Mesodermal cell (in vitro differentiated cells): ENCODE data around the gene EXTL1.

Source experiments
- H3K27ac ChIP-seq: 2 replicates; pipeline ENCODE4 v1.7.0; 2013; ENCODE audit warnings: mild to moderate bottlenecking, low read depth, low read length, moderate library complexity; ENCODE audit not compliant: severe bottlenecking
- H3K36me3 ChIP-seq: 2 replicates; pipeline ENCODE4 v1.7.1; 2013; ENCODE audit warnings: mild to moderate bottlenecking, low read length, moderate library complexity; ENCODE audit not compliant: control insufficient read depth, insufficient read depth
- H3K4me1 ChIP-seq: one replicate; pipeline ENCODE4 v1.7.1; 2013; ENCODE audit warnings: mild to moderate bottlenecking, low read length; ENCODE audit not compliant: insufficient read depth, control insufficient read depth, poor library complexity, severe bottlenecking
- H3K4me3 ChIP-seq: 2 replicates; pipeline ENCODE4 v1.7.0; 2013; ENCODE audit warnings: low read length, control low read depth, mild to moderate bottlenecking; ENCODE audit not compliant: insufficient read depth, poor library complexity, severe bottlenecking; ENCODE audit errors: extremely low read depth
- H3K9me3 ChIP-seq: 2 replicates; pipeline ENCODE4 v1.7.1; 2013; ENCODE audit warnings: mild to moderate bottlenecking, low read length, moderate library complexity; ENCODE audit not compliant: control insufficient read depth
- WGBS, 2 experiments: methylation state at CpG; one replicate each; pipeline ENCODE4 v1.1.5; 2013; ENCODE audit warnings: missing lambda C conversion rate in 2 of 2; ENCODE audit not compliant: insufficient coverage in 2 of 2; 5-methylcytosine and 5-hydroxymethylcytosine counted together

EXTL1 gene

DNA sequence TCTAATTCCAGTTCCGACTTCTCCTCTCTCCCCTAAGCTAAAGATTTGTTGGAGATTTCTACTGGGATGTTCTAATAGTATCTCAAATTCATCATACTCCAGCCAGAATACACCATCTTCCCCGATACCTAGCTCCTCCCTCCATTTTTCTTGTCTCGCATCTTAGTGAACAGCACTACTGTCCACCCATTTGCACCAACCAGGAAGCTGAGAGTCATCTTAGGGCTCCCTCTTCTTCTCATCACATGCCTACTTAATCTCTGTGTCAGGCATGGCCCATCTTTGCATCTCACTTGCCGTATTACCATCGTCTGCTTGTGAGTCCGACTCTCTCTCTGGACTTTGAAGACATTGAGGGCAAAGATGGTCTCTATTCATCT, 49.4 kb downstream of the EXTL1 start:
- Histone ChIP-seq H3K4me3 (no peak overlapping the region), H3K27ac (no peak overlapping the region), H3K36me3 (no peaks in the 10 kb centered on the region), H3K9me3 (no peaks in the 10 kb centered on the region), H3K4me1 (peaks cover 12% of the 10 kb centered on the region)
- 95 to 99% methylated on average over 5 of the region's 6 CpGs for WGBS, 2 experiments

GRCh38 chr1:26072305-26072704, 50.7 kb downstream of the EXTL1 start:
- Histone ChIP-seq H3K9me3 (no peaks in the 10 kb centered on the region), H3K4me1 (peaks cover 7% of the 10 kb centered on the region), H3K27ac (no peak overlapping the region), H3K4me3 (no peak overlapping the region), H3K36me3 (no peaks in the 10 kb centered on the region)
- WGBS, 2 experiments = 79 to 95% methylated on average over 4 to 6 of the region's 6 CpGs

- H3K4me3 ChIP-seq = no peak overlapping the region
- WGBS, 2 experiments = 100% methylated on average over 1 to 3 of the region's 3 CpGs
- no peak overlapping the region for H3K27ac ChIP-seq
Observed at GRCh38 chr1:26075421-26076144, 54.0 kb downstream of the EXTL1 start.

DNA sequence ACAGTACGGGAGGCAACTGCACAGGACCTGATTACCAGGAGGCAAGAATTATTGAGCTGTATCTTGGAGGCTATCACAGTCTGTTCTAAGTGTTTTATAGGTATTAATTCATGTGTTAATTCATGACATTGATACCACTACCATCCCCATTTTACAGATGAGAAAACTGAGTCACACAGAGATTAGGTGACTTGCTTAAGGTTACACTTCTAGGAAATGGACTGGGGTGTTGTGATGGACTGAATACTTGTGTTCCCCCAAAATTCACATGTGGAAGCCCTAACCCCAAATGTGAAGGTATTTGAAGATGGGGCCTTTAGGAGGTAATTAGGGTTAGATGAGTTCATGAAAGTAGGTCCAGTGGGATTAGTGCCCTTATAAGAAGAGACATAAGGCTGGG, 55.9 kb downstream of the EXTL1 start:
- H3K9me3 ChIP-seq = no peaks in the 10 kb centered on the region
- no peaks in the 10 kb centered on the region for H3K36me3 ChIP-seq
- H3K4me3 ChIP-seq = no peak overlapping the region
- H3K4me1 ChIP-seq = no peaks in the 10 kb centered on the region
- H3K27ac ChIP-seq = no peak overlapping the region
- no CpG with 5 or more reads among the region's 1 CpG for WGBS, 2 experiments

More at GRCh38 chr1:26075421-26076144, 54.0 kb downstream of the EXTL1 start:
- Histone ChIP-seq H3K9me3 (no peaks in the 10 kb centered on the region), H3K4me1 (no peaks in the 10 kb centered on the region), H3K36me3 (no peaks in the 10 kb centered on the region)

GRCh38 chr1:26078286-26079177, 57.0 kb downstream of the EXTL1 start:
- Histone ChIP-seq H3K27ac (no peak overlapping the region), H3K4me1 (no peaks in the 10 kb centered on the region), H3K4me3 (no peak overlapping the region), H3K36me3 (no peaks in the 10 kb centered on the region), H3K9me3 (no peaks in the 10 kb centered on the region)
- WGBS, 2 experiments = 74 to 90% methylated on average over 4 to 6 of the region's 8 CpGs

GRCh38 chr1:26079178-26079563, 57.6 kb downstream of the EXTL1 start:
- 74 to 78% methylated on average over 5 to 6 of the region's 7 CpGs for WGBS, 2 experiments
- H3K36me3 ChIP-seq = no peaks in the 10 kb centered on the region
- no peak overlapping the region for H3K4me3 ChIP-seq
- no peak overlapping the region for H3K27ac ChIP-seq
- H3K9me3 ChIP-seq = no peaks in the 10 kb centered on the region
- no peaks in the 10 kb centered on the region for H3K4me1 ChIP-seq

GRCh38 chr1:26079960-26080814, 58.6 kb downstream of the EXTL1 start:
- no peaks in the 10 kb centered on the region for H3K36me3 ChIP-seq
- H3K4me1 ChIP-seq = no peaks in the 10 kb centered on the region
- no peaks in the 10 kb centered on the region for H3K9me3 ChIP-seq
- H3K4me3 ChIP-seq = no peak overlapping the region
- no peak overlapping the region for H3K27ac ChIP-seq
- WGBS, 2 experiments = 93 to 100% methylated on average over 1 to 3 of the region's 9 CpGs

GRCh38 chr1:26081267-26082019, 59.9 kb downstream of the EXTL1 start:
- Histone ChIP-seq H3K36me3 (no peaks in the 10 kb centered on the region), H3K4me3 (no peak overlapping the region), H3K9me3 (no peaks in the 10 kb centered on the region), H3K4me1 (no peaks in the 10 kb centered on the region), H3K27ac (no peak overlapping the region)
- 84 to 100% methylated on average over 4 to 5 of the region's 8 CpGs for WGBS, 2 experiments

DNA sequence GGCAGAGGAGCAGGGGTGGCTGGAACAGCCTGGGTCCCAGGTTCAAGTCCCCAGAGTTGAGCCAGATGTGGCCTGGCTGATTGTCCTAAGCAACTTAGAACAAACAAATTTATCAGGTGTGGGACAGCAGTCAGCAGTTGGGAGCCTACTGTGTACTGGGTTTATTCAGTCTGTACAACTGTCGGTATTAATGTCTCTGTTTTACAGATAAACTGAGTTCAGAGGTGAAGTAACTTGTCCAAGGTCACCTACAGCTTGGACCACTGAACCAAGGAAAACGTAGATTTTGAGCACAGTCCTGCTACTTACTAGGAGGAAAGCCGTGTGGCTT, 60.4 kb downstream of the EXTL1 start:
- Histone ChIP-seq H3K9me3 (no peaks in the 10 kb centered on the region), H3K36me3 (no peaks in the 10 kb centered on the region), H3K4me3 (no peak overlapping the region), H3K4me1 (no peaks in the 10 kb centered on the region), H3K27ac (no peak overlapping the region)
- 78 to 100% methylated on average over 1 of the region's 3 CpGs for WGBS, 2 experiments

DNA sequence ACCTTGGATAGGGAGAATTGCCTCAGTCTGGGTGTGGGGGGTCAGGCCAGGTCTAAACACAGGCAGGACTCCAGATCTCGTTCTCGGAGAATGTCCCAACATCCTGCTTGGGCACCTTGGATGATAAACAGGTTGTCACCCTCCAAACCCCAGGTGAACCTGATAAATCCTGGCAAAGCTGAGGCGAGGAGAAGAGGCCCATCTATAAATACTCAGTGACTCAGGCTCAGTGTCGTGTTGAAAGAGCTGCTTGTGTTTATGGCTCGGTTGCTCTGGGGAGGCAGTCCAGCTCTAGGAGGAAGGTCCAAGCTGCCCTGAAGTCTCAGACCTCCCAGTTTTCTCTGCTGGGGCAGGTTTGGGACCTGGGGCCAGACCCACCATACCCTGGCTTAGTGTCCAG, 61.6 kb downstream of the EXTL1 start:
- H3K36me3 ChIP-seq = no peaks in the 10 kb centered on the region
- H3K4me3 ChIP-seq = no peak overlapping the region
- no peaks in the 10 kb centered on the region for H3K4me1 ChIP-seq
- H3K9me3 ChIP-seq = no peaks in the 10 kb centered on the region
- 80 to 86% methylated on average over 4 to 5 of the region's 5 CpGs for WGBS, 2 experiments
- H3K27ac ChIP-seq = no peak overlapping the region
